Measurements from ENCODE around the gene ASB18.

Gene ASB18

GRCh38 chr2:236167297-236168109 is 96.7 kb downstream of the ASB18 start:
- H3K4me3 ChIP-seq (ENCODE audit: control insufficient read depth, low read depth, low read length), result peak overlapping the region; percentile 2; the same call in 1 of the 2 replicates
- TF ChIP-seq, protein P1, sequence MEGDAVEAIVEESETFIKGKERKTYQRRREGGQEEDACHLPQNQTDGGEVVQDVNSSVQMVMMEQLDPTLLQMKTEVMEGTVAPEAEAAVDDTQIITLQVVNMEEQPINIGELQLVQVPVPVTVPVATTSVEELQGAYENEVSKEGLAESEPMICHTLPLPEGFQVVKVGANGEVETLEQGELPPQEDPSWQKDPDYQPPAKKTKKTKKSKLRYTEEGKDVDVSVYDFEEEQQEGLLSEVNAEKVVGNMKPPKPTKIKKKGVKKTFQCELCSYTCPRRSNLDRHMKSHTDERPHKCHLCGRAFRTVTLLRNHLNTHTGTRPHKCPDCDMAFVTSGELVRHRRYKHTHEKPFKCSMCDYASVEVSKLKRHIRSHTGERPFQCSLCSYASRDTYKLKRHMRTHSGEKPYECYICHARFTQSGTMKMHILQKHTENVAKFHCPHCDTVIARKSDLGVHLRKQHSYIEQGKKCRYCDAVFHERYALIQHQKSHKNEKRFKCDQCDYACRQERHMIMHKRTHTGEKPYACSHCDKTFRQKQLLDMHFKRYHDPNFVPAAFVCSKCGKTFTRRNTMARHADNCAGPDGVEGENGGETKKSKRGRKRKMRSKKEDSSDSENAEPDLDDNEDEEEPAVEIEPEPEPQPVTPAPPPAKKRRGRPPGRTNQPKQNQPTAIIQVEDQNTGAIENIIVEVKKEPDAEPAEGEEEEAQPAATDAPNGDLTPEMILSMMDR (IDR thresholded peaks at IDR 0.05; ENCODE audit: control insufficient read depth, insufficient read depth, low read depth, low read length, missing control alignments), result peak; percentile 12
- DNase-seq (ENCODE audit: low read depth), result no peak

- H3K4me3 ChIP-seq (ENCODE audit: control insufficient read depth, low read depth, low read length), result no peak overlapping the region
- TF ChIP-seq, protein P1 (IDR thresholded peaks at IDR 0.05; ENCODE audit: control insufficient read depth, insufficient read depth, low read depth, low read length, missing control alignments), result no peak
- no peak for DNase-seq (ENCODE audit: low read depth)
Measured at GRCh38 chr2:236166796-236167296, 97.4 kb downstream of the ASB18 start.

DNA sequence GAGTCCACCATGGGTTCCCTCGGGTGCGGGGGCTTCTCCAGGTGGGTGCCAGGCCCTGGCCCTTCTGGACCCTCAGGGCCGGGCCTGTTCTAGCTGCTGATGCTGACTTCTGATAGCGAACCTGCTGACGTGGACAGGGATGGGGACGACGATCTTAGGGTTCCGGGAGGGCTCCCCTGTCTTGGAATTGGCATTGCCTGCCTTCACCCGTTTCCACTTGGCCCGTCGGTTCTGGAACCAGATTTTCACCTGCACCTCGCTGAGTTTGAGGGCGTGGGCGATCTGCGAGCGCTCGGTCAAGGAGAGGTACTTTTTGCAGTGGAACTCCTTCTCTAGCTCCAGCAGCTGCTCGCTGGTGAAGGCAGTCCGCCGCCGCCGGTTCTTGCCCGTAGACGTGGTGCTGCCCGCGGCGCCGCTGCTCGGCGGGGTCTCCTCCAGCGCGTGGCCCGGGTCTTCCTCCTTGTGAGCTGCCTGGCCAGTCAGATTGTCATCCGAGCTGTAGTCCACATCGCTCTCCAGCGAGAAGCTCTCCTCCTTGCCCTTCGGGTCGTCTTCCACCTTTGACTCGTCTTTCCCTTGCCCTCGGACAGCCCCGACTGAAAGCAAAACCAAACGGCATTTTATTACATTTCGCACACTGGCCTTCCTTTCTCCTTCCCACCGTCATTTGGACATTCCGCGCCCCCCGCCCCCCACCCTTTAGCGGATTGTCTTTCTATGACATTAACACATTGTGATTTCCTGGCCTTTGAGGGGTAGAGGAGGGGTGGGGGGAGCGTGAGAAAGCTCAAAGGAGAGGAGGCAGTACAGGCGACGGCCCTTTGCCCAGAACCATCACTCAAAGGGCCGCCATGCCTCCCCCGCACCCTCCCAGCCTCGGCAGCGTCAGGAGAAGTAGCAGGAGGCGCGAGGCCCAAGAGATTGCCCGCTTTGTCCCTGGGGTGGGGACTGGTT is 98.1 kb downstream of the ASB18 start:
- DNase-seq (ENCODE audit: low read depth), result no peak
- TF ChIP-seq, protein P1 (IDR thresholded peaks at IDR 0.05; ENCODE audit: control insufficient read depth, insufficient read depth, low read depth, low read length, missing control alignments), result no peak
- peak overlapping the region; percentile 15 for H3K4me3 ChIP-seq (ENCODE audit: control insufficient read depth, low read depth, low read length)

DNA sequence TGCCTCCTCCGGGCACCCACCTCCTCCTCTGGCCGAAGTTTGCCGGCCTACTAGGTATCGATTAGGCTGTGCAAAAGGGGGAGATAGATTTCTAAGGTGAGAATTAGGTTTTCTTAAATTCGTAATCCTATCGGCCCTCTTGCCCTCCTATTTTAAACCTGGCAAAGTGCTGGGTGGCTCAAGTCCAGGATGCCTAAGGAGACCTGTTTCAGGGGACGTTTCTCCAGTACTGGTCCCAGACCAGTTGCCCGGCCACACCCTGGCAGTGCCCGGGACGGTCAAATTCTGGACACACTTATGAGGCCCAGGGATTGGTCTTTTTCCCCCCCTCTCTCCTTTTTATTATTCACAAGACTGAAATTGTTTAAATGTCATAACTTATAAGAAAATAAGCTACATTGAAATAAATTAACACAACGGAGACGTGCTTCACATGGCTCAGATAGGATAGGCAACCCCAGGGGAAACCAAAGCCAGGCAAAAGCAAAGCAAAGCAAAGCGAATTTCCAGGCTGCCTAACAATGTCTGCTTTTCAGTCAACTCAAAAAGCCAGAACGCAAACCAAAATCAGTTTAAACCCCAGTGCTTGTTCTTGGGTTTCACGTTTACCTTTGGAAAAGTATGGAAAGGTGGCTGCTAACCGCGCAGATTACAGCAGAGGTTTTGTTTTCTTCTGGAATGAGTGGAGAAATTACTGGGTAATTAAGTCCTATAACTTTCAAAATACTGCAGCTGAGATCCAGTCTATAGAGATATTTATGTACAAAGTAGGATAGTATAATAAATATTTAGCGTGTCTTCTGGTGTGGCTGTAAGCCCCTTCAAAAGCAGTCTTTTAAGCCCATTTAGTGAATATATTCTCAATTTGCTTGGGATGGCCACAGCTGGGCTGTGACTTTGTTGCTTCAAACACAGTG is 99.0 kb downstream of the ASB18 start:
- TF ChIP-seq, protein P1 (IDR thresholded peaks at IDR 0.05; ENCODE audit: control insufficient read depth, insufficient read depth, low read depth, low read length, missing control alignments), result no peak
- no peak overlapping the region for H3K4me3 ChIP-seq (ENCODE audit: control insufficient read depth, low read depth, low read length)
- DNase-seq (ENCODE audit: low read depth), result no peak

- H3K4me3 ChIP-seq (ENCODE audit: control insufficient read depth, low read depth, low read length), result peak overlapping the region; percentile 0
- no peak for DNase-seq (ENCODE audit: low read depth)
- TF ChIP-seq, protein P1 (IDR thresholded peaks at IDR 0.05; ENCODE audit: control insufficient read depth, insufficient read depth, low read depth, low read length, missing control alignments), result no peak
Measured at GRCh38 chr2:236164201-236164924, 99.8 kb downstream of the ASB18 start.

Data from AG09309 (cell line).